GM12891 (cell line): ENCODE results near the gene GABRR3.

Experiments
- PAX5 ChIP-seq: IDR thresholded peaks from 2 replicates; pipeline ENCODE4 v1.6.1; 2011; ENCODE audit warnings: low read length, moderate library complexity, mild to moderate bottlenecking; ENCODE audit not compliant: insufficient read depth, severe bottlenecking
- POLR2A ChIP-seq: IDR thresholded peaks from 2 replicates; pipeline ENCODE4 v1.6.1; 2011; ENCODE audit warnings: low read depth, low read length, control low read depth
- POLR2AphosphoS5 ChIP-seq: IDR thresholded peaks from 2 replicates; pipeline ENCODE4 v1.6.1; 2011; ENCODE audit warnings: low read depth, low read length, control low read depth
- POU2F2 ChIP-seq: IDR thresholded peaks from 2 replicates; pipeline ENCODE4 v1.6.1; 2011; ENCODE audit warnings: low read depth, mild to moderate bottlenecking, control low read depth, low read length, moderate library complexity
- SPI1 ChIP-seq: IDR thresholded peaks from 2 replicates; pipeline ENCODE4 v1.6.1; 2011; ENCODE audit warnings: low read depth, low read length, control low read depth
- TAF1 ChIP-seq: IDR thresholded peaks from 2 replicates; pipeline ENCODE4 v1.6.1; 2011; ENCODE audit warnings: low read depth, low read length, control low read depth

- TF ChIP-seq POLR2AphosphoS5 (peak; percentile 42; the same call in 1 of the 2 replicates), TAF1 (peak; percentile 53), POLR2A (peak; percentile 40), SPI1 (no peak), PAX5 (no peak), POU2F2 (peak; percentile 14; the same call in 1 of the 2 replicates)
These were observed 63.2 kb downstream of the GABRR3 start, which contains the start of gene RIOX2 for GRCh38 chr3:97971679-97972567.
